GM18507 (cell line): ENCODE results near the gene FOXB2.

Experiments used
- DNase-seq: peaks from one replicate; pipeline ENCODE4 v3.0.0; 2011; ENCODE audit warnings: low read depth; ENCODE audit not compliant: insufficient read length; ENCODE audit errors: extremely low spot score
- FAIRE-seq: peaks from 2 replicates; lab custom pipeline; 2011; peaks lifted over from hg19 to GRCh38; lab: Jason Lieb, UNC

FOXB2 gene

DNA sequence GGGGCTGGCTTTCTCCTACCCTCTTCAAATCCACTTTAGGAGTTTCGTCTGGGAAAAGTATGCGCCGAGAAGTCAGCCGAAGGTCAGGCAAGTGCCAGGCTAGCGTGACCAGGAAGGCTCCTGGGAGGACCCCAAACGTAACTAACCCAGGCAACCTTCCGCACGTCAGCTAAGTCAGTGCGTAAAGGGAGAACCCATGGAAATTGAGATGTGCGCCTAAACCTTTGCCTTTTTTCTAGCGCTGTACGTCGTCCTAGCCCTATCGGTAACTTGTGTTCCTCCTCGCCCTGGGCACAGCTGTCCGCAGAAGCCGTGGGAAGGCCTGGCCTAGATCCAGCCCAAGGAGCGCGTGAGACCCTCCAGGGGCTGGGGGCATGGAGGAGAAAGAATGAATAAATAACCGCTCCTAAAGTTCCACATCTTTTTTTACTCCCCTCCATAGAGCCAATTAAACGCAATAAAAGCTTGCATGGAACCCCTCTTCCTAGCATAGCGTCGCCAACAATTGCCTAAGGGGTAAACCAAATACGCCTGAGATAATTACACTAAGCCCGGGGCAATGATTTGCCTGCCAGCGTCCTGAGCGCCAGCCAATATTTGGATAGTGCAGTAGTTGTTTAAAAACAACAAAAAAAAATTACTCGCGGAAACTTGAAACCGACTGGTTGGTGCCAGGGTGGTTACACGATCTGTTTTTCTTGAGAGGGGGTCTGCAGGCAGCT is 4.0 kb upstream of the FOXB2 start:
- no peak for DNase-seq
- no peak for FAIRE-seq

GRCh38 chr9:77016121-77016525 is 3.3 kb upstream of the FOXB2 start:
- no peak for DNase-seq
- no peak for FAIRE-seq

DNA sequence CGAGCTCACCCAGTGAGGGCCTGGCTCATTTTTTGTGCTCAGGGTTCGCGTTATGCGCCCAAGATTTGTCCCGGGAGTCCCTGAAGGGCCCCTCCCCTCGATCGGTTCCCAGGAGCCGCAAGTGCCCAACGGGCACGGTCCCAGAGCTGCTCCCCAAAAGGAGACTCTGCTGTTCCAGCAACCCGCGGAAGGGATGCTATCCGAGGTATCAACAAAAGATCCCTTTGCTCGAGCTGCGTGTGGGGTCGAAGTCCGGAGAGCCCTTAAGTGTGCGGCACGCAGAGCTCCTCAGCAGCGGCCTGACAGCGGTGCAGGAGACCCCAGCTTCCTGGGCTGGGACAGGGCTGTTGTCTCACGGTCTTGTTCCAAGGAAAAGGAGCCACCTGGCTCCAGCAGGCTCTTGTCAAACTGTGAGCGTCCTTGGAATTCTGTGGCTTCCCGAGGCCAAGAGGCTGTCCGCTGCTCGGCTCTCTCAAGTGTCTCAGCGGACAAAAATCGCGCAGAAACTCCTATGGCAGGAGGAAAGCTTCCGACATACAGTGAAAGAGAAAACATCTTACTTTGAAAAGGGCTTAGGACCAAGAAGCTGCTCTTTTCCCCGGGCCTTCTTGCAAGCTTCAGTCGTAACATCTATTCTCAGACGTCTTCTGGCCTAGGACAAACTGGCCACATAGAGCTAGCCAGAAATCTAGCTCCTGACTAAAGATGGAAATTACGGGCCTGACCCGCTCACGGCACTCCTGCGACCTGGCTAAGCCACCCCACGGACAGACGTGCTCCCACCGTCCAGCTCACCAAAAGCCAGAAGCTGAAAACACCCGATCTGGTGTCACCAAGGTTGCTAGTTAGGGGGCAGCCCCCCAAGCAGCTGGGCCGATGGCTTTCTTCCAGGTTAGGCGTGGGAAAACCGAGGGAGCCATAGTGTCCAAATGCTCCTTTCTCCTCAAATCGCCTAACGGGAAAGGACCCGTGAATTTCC is 2.6 kb upstream of the FOXB2 start:
- DNase-seq (no peak), FAIRE-seq (no peak)

GRCh38 chr9:77017505-77017894 is 2.0 kb upstream of the FOXB2 start:
- no peak for FAIRE-seq
- no peak for DNase-seq

DNA sequence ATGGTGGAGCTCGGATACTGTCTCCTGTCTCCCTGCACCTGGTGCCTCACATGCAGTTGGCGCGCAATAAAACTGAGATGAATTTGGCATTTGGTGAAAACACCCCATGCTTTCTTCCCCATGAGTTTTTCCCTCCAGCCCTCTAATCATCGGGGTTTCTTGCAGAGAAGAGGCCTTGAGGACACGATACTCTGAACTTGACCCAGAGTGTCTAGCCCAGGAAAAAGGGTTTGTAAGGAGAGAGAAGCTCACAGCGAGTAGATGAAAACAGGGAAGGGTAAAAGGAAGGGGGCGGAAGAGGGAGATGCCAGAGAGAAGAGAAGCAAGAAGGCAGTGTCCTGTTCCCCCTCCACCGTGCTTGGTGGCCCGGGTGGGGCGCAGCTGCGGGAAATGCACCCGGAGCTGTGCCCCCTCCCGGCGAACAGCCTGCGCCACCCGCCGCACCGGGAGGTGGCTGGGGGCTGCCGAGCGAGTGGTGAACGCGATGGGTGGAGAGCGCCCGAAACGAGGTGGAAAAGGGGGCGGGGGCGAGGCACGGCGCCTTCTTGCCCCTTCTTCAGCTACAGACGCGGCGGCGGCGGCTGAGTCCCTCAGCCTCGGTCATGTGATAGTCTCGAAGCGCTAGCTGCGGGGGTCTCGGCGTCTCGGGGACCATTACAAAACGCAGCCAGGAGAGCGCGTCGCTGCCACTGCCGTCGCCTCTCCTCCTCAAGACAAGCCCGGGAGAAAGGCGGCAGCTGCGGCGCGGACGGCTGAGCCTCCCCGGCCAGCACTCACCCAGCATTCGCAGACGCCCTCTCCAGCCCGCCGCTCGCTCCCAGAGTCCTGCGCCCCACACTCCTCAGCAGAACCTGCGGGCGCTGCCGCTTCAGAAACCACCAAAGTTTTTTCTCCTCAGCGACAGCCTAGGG is 1.1 kb upstream of the FOXB2 start:
- FAIRE-seq (no peak), DNase-seq (no peak)

DNA sequence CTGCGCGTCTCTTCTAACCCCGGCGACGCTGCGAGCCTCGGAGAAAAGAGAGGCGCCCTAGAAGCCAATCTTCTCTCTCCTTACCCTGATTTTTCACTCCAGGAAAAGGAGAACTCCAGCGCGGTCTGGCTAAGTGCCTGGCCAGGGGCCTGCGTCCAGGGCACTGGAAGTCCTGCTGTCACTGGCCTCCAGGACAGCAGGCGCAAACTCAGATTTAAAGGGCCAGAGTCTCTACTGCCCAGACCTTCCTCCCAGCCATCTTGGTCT is 553 bp upstream of the FOXB2 start:
- DNase-seq (no peak), FAIRE-seq (no peak)

DNA sequence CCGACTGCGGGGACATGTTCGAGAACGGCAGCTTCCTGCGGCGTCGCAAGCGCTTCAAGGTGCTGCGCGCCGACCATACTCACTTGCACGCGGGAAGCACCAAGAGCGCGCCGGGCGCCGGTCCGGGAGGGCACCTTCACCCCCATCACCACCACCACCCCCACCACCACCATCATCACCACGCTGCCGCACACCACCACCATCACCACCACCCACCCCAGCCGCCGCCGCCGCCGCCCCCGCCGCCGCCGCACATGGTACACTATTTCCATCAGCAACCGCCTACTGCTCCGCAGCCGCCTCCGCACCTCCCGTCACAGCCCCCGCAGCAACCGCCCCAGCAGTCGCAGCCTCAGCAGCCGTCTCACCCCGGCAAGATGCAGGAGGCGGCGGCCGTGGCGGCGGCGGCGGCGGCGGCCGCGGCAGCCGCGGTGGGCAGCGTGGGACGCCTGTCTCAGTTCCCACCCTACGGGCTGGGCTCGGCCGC is 514 bp downstream of the FOXB2 start:
- no peak for FAIRE-seq
- no peak for DNase-seq

GRCh38 chr9:77020413-77021290 is 1.2 kb downstream of the FOXB2 start:
- FAIRE-seq = no peak
- DNase-seq = no peak

DNA sequence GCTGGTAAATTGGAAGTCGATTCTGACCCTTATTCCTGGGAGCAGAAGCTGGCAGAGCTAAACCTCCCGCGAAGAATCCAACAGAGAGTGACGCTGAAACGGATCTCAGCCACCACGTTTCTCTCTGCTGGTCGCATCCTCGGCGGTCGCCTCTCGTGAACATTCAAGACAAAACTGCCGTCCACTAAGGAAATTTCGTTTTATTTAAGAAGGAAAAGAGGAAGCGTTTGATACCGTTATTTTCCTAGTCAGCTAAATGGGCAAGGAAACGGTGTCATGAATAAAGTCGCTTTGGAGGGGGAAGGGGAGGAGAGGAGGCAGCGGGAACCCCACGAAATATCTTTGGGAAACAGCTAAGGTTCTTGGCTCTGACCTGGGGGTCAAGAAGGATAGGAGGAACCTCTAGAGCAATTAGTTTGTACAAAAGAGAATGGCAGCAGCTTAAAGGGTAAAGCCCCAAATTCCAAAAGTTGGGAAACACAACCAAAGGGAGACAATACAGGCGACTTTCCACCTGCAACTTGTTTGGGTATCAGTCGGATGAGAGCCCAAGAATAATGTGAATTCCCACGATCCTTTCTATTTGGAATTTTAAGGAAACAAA is 1.9 kb downstream of the FOXB2 start:
- DNase-seq = no peak

DNA sequence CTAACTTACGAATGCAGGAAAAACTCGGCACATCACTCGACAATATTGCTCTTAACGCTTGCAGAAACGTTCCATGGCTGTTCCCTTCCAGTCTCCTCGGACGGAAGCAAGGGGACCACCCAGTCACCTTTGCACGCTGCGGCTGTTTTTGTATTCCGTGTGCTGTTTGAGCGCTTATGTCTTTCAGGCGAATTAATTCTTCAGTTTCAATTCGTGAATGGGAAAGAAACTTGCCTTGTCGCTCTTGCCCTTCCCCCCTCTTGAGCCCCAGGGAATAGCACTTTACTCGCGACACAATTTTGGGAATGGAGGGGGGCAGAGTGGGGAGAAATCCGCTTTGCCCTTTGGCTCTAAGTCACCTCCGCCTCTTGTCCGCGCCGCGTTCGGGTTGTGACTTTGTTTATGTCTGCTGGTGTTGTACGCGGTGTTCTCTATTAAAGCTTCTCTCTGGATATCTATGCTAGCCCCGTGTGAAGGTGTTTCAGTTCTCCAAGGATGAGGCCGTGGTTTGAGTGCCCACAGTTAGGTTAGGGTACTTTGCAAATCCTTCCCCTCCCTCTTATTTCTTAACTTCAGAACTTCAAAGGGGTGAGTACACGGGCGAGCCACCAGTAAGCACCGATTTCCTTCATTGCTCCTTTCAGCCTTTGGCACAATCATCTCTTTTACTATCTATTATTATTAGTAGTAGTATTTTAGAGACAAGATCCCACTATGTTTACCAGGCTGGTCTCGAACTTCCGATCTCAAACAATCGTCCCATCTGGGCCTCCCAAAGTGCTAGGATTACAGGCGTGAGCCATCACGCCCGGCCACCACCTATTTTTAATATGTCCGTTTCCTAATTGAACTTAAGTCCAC is 2.7 kb downstream of the FOXB2 start:
- no peak for DNase-seq

More for the DNA sequence above, 1.9 kb downstream of the FOXB2 start:
- FAIRE-seq = no peak

GRCh38 chr9:77022783-77023440 is 3.5 kb downstream of the FOXB2 start:
- DNase-seq (no peak), FAIRE-seq (no peak)

More for the DNA sequence above, 2.7 kb downstream of the FOXB2 start:
- FAIRE-seq = no peak

DNA sequence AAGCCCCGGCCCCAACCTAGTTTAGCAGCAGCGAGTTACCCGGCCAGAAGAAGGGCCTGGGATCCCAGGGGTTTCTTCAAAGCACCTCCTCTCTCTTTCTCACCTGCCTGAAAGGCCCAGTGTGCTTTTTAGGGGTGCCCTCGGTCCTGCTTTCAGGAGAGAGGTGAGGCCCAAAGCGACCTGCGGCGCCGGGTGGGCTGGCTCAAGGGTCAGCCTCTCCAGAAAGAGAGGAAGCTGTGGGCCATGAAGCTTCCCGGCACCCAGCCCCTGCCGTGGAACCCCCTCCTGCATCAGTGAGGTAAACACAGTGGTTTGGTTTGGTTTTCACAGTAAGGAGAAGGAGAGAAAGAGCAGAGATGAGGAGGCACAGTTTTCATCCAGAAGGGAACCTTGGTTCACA is 4.3 kb downstream of the FOXB2 start:
- no peak for FAIRE-seq
- no peak for DNase-seq

GRCh38 chr9:77024776-77025545 is 5.5 kb downstream of the FOXB2 start:
- no peak for FAIRE-seq
- no peak for DNase-seq

DNA sequence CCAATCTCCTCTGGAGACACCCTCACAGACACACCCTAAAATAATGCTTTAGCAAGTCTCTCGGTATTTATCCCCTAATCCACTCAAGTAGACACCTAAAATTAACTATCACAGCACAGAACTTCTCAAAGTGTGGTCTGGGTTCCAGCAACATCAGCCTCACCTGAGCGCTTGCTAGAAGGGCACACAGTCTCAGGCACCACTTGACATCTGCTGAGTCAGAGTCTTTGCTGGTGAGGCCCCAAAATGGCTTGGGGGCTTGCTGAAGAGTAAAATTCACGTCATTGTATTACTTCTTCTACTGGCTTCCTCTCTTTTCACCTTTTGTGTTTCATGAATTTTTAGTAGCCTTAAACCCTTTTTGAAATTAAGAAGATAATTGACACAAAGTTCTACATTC is 9.0 kb downstream of the FOXB2 start:
- FAIRE-seq = no peak

DNA sequence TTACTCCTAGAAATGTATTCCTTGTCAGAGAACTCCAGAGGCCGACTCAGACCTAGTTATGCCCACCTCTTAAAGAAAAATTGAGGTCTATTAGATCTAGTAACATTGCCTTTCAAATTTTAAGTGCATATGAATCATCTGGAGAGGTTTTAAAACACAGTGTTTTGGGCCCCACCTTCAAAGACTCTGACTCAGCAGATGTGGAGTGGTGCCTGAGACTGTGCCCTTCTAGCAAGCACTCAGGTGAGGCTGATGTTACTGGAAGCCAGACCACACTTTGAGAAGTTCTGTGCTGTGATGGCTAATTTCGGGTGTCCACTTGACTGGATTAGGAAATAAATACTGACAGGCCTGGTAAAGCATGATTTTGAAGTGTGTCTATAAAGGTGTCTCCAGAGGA is 10.6 kb downstream of the FOXB2 start:
- DNase-seq = no peak
- FAIRE-seq = no peak

More for the DNA sequence above, 9.0 kb downstream of the FOXB2 start:
- DNase-seq = no peak

DNA sequence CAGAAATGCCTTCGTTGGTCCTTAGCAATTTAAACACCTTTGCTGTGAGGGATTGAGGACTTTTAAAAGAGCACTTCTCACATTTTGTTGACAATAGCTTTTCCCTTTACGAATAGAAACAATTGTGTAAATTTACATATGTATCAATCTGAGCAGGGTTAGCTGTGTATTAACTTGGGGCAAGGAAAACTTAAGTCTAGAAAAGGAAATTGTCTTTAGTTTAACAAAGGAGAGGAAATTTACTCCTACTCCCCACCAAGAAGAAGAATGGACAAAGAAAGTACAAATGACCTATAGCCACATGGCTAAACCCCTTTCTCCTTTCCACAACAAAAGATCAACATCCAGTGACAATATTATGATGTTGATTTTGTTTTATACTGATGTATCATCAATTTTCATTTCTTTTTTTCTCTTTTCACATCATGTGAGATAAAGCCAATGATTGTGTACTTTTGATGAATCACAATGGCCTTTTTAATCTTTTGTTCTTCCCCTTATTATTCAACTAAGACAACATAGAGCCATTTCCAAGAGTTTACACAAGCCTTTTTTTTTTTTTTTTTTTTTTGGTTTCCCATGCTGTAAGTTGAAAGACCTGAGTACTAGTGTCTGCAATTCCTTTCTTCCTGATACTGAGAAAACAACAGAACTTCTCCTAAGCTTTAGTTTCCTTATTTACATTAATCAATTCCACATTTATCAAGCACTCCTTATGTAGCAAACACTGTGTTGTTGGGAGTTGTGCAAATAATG is 19.0 kb downstream of the FOXB2 start:
- FAIRE-seq = no peak
- DNase-seq = no peak
